Measurements from ENCODE around the gene ARMC10.

GRCh38 chr7:103106005-103106702 lies 31.2 kb downstream of the ARMC10 start:
- no peak for TF ChIP-seq POLR2A (IDR thresholded peaks at IDR 0.05)
- TF ChIP-seq CTCF (IDR thresholded peaks at IDR 0.05) = no peak
